GM12873 (cell line): Measurements from ENCODE around the gene ZFP3.

Experiments
- CTCF ChIP-seq: IDR thresholded peaks from 2 replicates; pipeline ENCODE4 v1.5.1; 2012; ENCODE audit warnings: low read depth, mild to moderate bottlenecking, moderate library complexity, low read length, control low read depth; ENCODE audit not compliant: insufficient read depth; ENCODE audit errors: missing control alignments

The ZFP3 gene

GRCh38 chr17:5118219-5118618 is 40.0 kb downstream of the ZFP3 start:
- no peak for TF ChIP-seq CTCF

GRCh38 chr17:5120036-5120435 is 41.8 kb downstream of the ZFP3 start:
- TF ChIP-seq CTCF: no peak

GRCh38 chr17:5121186-5121841 is 43.0 kb downstream of the ZFP3 start:
- TF ChIP-seq CTCF: no peak

- TF ChIP-seq CTCF: no peak
These were observed 44.5 kb downstream of the ZFP3 start for GRCh38 chr17:5122586-5123342.

- no peak for TF ChIP-seq CTCF
These were observed 45.3 kb downstream of the ZFP3 start for GRCh38 chr17:5123343-5124124.

- no peak for TF ChIP-seq CTCF
These were observed 48.6 kb downstream of the ZFP3 start for GRCh38 chr17:5126719-5127488.

- TF ChIP-seq CTCF: no peak
These were observed 49.6 kb downstream of the ZFP3 start for GRCh38 chr17:5127910-5128309.
